Activated CD4-positive, alpha-beta T cell treated with anti-CD3 and anti-CD28 coated beads for 4 hours (primary cell): Measurements from ENCODE around the gene TMEM229B.

Source experiments
- DNase-seq, 2 donors: peaks; one replicate each; pipeline ENCODE4 v3.0.0-alpha.2; 2020

Gene TMEM229B

GRCh38 chr14:67514650-67515385, 26.3 kb upstream of the TMEM229B start:
- peak; percentile 23 to 37 for DNase-seq

DNA sequence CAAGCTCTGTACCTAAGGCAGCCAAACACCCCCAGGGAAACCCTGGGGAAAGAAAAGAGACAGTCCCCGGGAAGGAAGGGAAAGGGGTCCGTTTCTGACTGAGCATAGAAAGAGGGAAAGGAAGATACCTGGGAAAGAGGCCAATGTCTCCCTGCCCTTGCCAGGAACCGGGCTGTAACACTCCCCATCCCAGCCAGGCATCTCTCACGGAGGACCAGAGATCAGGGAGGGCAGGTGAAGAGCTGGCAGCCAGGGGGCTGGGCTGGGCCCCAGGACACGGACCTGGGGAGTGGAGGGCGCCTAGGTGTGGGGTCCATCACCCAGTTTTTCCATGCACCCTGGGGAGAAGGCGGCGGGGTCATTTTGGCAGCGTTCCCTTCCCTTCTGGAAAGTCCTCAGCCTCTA, 25.7 kb upstream of the TMEM229B start:
- no peak for DNase-seq

DNA sequence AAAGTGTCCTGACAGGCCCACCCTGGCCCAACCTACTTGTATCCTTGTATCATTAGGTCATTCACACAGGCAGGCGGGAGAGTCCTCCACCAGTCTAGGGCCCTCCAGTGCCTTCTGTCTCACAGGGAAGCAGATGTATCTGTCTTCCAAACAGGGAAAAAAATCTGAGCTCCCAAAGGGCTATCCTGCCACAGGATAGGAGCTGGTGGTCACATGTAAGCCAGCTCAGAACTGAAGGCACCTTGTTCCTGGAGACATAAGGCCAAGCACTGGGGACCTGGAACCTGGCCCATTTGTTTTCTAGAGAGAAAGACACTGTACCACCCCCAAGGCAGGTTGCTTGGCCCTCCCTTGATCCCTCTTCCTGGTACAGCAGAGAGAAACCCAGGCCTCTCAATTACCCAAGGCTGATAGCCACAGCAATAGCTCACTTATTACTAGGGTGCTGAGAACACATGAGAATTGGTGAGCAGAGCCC, 25.1 kb upstream of the TMEM229B start:
- DNase-seq, result no peak

DNA sequence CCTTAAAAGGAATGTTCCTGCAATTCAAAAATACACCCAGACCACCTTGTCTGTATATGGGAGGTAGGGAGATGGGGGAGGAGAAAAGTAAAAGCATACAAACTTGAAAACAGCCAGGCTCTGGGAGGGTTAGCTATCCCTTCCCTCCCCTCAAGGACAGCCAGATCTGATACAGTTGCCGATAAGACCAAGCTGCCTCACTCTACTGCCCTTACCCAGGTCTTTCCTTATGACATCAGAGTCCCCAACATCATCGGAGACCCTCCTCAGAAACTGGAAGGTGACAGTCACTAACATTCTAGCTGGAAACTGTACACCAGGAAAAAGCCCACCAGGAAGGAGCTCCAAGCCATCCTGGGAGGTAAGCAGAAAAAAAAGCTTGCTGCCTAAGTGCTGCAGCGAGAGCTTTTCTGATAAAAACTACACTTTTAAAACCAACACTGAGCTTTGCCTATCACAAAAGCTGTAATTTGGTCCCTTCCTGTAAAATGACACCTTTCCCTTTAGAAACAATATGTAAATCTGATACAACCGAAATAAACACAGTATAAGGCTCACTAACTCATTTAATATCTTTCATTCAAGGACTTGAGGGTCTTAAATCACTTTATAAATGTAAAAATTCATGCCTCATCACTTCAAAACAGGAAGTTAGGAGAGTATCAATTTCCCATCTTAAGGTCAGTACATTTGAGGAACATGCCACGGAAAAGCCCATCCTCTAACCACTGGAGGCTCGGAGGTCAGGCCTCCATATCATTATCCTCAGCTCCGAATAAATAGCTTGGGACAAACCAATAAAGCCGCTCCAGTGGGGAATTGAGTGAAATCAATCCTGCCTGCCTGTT, 24.2 kb upstream of the TMEM229B start:
- DNase-seq, result no peak

GRCh38 chr14:67510836-67511235, 22.3 kb upstream of the TMEM229B start:
- DNase-seq, result no peak

- no peak for DNase-seq
These were observed 21.6 kb upstream of the TMEM229B start for GRCh38 chr14:67510121-67510520.

- DNase-seq, result no peak
These were observed 20.4 kb upstream of the TMEM229B start for GRCh38 chr14:67508956-67509355.

GRCh38 chr14:67505254-67505653, 16.7 kb upstream of the TMEM229B start:
- DNase-seq, result no peak

GRCh38 chr14:67503331-67503730, 14.8 kb upstream of the TMEM229B start:
- no peak for DNase-seq

DNA sequence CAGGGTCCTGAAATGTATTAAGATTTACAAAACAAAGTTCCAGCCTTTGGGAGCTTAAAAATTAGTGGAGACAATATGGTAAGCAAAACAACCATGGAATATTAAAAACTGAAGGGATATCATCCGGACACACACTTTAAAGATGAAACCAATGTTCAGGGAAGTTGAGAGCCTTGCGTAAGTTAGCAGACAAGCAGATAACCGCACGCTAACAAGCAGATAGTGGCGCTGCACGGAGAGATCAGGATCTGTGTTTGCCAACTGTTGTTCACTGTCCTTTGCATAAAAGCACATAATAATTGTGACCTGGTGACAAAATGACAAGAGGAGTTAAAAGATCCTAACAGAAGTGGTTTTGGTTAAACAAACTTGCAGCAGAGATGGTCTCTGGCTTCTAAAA, 14.3 kb upstream of the TMEM229B start:
- no peak for DNase-seq

GRCh38 chr14:67501670-67502069, 13.1 kb upstream of the TMEM229B start:
- no peak for DNase-seq

DNA sequence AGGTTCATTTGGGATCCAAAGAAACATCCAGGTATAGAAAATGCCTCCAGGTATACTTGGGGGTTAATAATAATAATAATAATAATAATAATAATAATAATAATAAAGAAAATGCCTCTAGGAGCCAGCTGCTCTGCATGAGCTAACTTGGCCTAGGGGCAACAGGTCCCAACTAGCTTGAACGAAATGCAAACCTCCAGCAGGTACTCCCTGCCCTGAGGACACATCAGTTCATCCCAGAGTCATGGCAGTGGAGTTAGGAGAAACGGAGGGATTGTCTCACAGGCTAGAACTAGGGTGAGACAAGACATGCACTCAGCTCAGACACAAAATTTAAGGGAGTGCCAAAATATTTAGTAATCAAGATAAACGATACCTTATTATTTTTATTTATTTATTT, 12.5 kb upstream of the TMEM229B start:
- no peak for DNase-seq

- no peak for DNase-seq
These were observed 9.2 kb upstream of the TMEM229B start for GRCh38 chr14:67497716-67498115.

- no peak for DNase-seq
These were observed 8.7 kb upstream of the TMEM229B start for GRCh38 chr14:67497216-67497615.

DNA sequence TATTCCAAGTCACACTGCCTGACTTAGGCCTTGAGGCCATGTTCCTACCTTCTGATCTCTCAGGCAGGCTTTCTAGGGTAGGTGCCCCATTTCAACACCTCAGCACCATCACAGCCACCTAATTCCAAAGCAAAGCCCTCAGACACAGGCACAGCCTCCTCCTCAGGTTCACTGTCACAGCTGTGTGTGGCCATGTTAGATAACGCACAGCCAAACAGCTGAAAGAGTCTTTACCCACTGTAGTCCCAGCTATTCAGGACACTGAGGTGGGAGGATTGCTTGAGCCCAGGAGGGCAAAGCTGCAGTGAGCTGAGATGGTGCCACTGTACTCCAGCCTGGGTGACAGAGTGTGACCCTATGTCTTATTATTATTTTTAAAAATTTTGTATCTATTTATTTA, 7.3 kb upstream of the TMEM229B start:
- DNase-seq, result no peak

GRCh38 chr14:67493092-67493717, 4.7 kb upstream of the TMEM229B start:
- no peak for DNase-seq

GRCh38 chr14:67492538-67492937, 4.0 kb upstream of the TMEM229B start:
- DNase-seq, result no peak

GRCh38 chr14:67491741-67492507, 3.4 kb upstream of the TMEM229B start:
- DNase-seq, result no peak

DNA sequence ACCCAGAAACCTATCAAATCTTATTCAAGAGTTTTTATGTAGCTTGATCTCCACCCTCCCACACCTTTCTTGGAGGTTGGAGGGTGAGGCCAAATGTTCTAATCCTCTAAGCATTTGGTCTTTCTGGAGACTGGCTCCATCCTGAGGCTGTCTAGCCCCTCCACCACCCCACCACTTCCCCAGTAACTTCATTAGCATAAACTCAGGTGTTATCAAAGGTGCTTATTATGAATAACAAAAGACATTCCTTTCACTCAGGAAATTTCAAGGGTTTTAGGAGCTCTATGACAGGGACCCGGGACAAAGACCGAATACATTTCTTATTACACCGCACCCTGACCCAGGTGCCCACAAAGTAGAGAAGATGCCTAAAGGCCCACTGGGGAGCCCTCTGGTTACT, 2.8 kb upstream of the TMEM229B start:
- no peak for DNase-seq

DNA sequence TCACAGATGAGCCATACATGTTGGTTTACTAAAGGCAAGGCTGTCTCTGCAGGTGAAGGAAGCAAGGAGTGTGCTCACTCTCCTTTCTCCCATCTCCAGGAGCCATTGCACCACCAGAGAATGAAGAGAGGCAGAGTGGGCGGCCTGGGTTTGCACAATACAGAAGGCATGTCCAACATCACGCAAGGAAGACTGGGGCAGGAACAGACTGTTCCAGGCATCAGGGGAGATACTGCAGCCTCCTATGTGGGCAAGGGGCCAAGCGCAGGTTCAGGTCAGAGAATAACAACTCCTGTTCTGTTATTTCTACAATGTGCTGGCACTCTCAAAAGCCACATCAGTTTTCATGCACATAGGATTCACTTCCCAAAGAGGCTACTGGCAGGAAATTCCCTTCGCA, 1.7 kb upstream of the TMEM229B start:
- DNase-seq, result no peak

DNA sequence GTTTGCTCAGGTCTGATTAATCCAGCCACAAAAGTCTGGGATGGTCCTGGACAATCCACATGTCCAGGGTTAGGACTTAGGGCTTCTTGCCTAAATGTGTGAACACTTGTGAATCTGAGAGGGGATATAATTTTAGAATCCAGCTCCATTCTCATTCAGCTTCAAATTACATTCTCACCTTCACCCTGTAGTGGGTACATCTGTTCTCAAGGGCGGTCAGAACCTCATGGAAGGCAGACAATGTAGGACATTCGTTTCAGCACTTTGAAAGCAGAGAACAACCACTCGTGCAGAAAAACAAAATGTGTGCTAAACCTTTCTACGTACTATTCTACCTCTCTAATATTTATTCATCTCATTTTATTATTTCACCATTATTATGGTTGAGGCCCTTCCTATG, 1.2 kb downstream of the TMEM229B start:
- DNase-seq, result no peak

DNA sequence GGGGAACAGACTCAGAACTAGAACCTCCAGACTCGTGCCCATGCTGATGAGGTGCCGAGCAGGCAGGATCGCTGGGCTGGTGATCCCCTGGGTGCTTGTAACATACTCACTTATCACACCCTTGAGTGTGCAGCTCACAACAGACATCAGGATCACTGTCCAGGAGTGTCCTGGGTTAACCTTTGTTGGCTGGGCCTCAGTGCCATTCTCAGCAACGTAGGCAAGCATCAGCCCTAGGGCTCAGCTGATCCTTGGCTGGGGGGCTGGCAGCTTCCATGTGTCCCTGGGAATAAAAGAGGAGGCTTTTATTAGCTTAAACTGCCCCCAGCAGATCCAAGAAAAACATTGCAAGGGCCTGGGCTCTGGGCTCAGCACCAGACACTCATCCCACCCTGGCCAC, 1.6 kb downstream of the TMEM229B start:
- DNase-seq, result no peak

- no peak for DNase-seq
These were observed 2.9 kb downstream of the TMEM229B start for GRCh38 chr14:67485501-67486095.
